ENCODE data around the gene ANKS3.

- TF ChIP-seq CTCF (IDR thresholded peaks at IDR 0.05), result no peak
- no peak for TF ChIP-seq POLR2A (IDR thresholded peaks at IDR 0.05)
These were observed 24.6 kb downstream of the ANKS3 start for GRCh38 chr16:4709481-4709880.
